ENCODE results near the gene HLA-G.
A peak's percentile ranks its signal among the peaks of the same experiment; 100 is the strongest.

HLA-G gene

DNA sequence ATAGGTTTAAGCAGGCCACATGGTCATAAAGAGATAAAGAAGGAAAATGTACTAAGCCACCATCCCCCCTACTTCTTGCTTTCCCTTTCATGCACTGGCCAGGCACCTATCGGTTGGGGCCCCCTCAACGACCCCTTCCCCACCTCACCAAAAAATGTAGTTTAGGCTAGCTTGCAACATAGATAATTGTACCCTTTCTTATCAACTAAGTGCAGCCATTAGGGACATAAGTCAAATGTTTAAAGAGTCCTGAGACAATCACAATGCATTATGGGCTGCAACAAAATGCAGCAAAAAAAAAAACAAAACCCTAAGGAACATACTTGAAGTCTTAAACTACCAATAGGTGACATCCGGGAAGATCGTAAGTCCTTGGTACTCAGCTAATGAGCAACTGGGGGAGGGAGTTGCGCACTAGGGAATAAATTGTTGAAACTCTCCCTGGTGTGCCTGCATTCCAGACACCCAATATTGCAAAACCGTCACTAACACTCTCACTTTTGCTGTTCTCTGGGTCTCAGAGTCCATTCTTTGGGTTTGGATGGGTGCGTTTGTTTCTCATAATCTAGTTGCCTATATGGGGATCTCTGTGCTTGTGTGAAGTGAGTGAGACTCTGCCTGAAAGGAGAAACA lies 12.4 kb upstream of the HLA-G start:
- no peak overlapping the region for H3K4me3 ChIP-seq (ENCODE audit: low read length)
- no peak for DNase-seq (ENCODE audit: low read depth)
- TF ChIP-seq, protein P1, sequence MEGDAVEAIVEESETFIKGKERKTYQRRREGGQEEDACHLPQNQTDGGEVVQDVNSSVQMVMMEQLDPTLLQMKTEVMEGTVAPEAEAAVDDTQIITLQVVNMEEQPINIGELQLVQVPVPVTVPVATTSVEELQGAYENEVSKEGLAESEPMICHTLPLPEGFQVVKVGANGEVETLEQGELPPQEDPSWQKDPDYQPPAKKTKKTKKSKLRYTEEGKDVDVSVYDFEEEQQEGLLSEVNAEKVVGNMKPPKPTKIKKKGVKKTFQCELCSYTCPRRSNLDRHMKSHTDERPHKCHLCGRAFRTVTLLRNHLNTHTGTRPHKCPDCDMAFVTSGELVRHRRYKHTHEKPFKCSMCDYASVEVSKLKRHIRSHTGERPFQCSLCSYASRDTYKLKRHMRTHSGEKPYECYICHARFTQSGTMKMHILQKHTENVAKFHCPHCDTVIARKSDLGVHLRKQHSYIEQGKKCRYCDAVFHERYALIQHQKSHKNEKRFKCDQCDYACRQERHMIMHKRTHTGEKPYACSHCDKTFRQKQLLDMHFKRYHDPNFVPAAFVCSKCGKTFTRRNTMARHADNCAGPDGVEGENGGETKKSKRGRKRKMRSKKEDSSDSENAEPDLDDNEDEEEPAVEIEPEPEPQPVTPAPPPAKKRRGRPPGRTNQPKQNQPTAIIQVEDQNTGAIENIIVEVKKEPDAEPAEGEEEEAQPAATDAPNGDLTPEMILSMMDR (IDR thresholded peaks at IDR 0.05; ENCODE audit: insufficient read depth, low read depth, low read length, missing control alignments), result no peak

DNA sequence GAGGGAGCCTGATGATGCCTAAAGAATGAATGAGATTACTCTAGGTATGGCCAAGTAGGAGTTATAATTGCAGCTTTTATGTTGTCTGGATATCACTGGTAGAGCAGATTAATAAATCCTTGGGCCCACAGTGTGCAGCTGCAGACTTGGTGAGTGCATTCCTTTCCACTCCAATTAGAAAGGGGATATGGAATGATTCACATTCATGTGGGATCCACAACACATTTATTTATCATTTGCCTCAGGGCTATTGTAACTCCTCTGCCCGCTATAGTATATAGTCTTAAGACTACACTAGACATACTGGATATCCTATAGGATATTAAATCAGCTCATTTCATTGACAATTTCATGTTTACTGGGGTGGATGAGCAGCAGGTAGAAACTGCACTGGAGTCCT lies 11.6 kb upstream of the HLA-G start:
- TF ChIP-seq, protein P1 (IDR thresholded peaks at IDR 0.05; ENCODE audit: insufficient read depth, low read depth, low read length, missing control alignments), result no peak

DNA sequence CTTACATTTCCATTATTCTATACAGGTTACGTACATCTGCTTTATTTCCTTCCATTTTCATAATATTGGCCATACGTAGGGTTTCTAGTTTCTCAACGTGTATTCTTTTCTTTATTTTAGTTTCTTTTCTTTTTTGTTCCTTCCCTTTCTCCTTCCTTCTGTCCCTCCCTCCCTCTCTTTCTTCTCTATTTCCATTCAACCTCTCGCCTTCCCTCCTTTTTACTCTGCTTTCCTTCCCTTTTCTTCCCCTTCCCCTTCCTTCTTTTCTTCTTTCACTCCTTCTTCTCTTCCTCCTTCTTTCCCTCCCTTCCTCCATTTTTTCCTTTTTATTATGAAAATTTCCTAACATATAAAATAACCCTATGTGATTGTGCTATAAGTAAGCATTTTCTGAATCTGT lies 8.7 kb upstream of the HLA-G start:
- TF ChIP-seq, protein P1 (IDR thresholded peaks at IDR 0.05; ENCODE audit: insufficient read depth, low read depth, low read length, missing control alignments), result no peak
- DNase-seq (ENCODE audit: low read depth), result no peak
- no peak overlapping the region for H3K4me3 ChIP-seq (ENCODE audit: low read length)

More for the DNA sequence above, 11.6 kb upstream of the HLA-G start:
- H3K4me3 ChIP-seq (ENCODE audit: low read length), result no peak overlapping the region
- peak; percentile 36 for DNase-seq (ENCODE audit: low read depth)

DNA sequence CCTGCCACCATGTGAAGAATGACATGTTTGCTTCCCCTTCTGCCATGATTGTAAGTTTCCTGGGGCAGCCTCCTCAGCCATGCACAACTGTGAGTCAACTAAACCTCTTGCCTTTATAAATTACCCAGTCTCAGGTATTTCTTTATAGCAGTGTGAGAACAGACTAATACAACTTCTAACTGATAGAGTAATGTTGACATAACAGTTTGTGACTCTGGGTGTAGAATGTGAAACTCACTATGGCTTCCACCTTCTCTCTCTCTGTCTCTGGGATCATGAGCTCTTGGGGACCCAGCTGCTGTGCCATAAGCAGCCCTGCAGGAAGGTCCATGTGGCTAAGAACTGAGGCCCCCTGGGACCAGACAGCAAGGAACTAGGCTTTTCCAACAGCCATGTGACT lies 3.5 kb upstream of the HLA-G start:
- TF ChIP-seq, protein P1 (IDR thresholded peaks at IDR 0.05; ENCODE audit: insufficient read depth, low read depth, low read length, missing control alignments), result no peak
- H3K4me3 ChIP-seq (ENCODE audit: low read length), result no peak overlapping the region
- no peak for DNase-seq (ENCODE audit: low read depth)

DNA sequence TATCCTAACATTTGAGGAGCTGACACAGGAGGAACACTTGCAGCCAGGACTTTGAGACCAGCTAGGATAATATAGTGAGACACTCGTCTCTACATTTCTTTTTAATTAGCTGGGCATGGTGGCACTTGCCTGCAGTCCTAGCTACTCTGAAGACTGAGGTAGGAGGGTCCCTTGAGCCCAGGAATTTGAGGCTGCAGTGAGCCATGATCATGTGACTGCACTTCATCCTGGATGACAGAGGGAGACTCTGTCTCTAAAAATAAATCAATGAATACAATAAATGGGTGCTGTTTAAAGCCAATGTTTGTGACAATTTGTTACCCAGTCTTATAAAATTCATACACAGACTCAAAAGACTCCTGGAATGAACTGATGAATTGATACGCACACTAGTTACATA lies 1.8 kb upstream of the HLA-G start:
- TF ChIP-seq, protein P1 (IDR thresholded peaks at IDR 0.05; ENCODE audit: insufficient read depth, low read depth, low read length, missing control alignments), result no peak
- no peak overlapping the region for H3K4me3 ChIP-seq (ENCODE audit: low read length)
- no peak for DNase-seq (ENCODE audit: low read depth)

DNA sequence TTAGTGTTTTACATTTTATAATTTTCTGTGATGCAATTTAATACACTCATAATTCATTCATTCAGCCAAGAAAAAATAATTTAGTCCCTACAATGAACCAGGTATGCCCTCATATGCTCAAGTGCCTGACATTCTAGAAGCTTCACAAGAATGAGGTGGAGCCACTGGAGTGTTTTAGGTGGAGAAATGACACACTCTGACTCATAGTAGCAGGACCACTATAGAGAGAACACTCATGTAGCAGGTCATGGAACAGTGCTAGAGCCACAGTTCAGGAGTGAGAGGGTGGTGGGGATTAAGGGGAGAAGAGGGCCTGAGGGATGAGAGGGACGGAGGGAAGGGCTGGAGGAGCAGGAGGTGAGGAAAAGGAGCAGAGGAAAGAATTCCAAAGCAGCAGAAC lies 1.4 kb upstream of the HLA-G start:
- DNase-seq (ENCODE audit: low read depth), result peak; percentile 78
- TF ChIP-seq, protein P1 (IDR thresholded peaks at IDR 0.05; ENCODE audit: insufficient read depth, low read depth, low read length, missing control alignments), result no peak
- H3K4me3 ChIP-seq (ENCODE audit: low read length), result no peak overlapping the region

DNA sequence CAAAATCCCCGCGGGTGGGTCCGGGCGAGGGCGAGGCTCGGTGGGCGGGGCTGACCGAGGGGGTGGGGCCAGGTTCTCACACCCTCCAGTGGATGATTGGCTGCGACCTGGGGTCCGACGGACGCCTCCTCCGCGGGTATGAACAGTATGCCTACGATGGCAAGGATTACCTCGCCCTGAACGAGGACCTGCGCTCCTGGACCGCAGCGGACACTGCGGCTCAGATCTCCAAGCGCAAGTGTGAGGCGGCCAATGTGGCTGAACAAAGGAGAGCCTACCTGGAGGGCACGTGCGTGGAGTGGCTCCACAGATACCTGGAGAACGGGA lies 809 bp downstream of the HLA-G start:
- peak; percentile 11 for DNase-seq (ENCODE audit: low read depth)
- H3K4me3 ChIP-seq (ENCODE audit: low read length), result peak overlapping the region; percentile 19
- TF ChIP-seq, protein P1 (IDR thresholded peaks at IDR 0.05; ENCODE audit: insufficient read depth, low read depth, low read length, missing control alignments), result no peak
